GM03348 (cell line): ENCODE results near the gene BSG.
"Not testable (repeated sequence)": the region's sequence is repeated elsewhere in the genome, so short reads cannot be mapped to it uniquely, and the experiment has no call there.

Experiments used
- DNase-seq: peaks from one replicate; pipeline ENCODE4 v3.0.0; 2012; ENCODE audit warnings: low spot score

The BSG gene

GRCh38 chr19:572743-573518 is 535 bp downstream of the BSG start:
- DNase-seq: peak; percentile 83

- DNase-seq: no peak
Observed at GRCh38 chr19:573519-573825, 1.1 kb downstream of the BSG start.

- DNase-seq: peak; percentile 47
Observed at GRCh38 chr19:574658-575526, 2.5 kb downstream of the BSG start.

- DNase-seq: peak; percentile 52
Observed at GRCh38 chr19:575527-576506, 3.4 kb downstream of the BSG start.

GRCh38 chr19:576768-577438 is 4.5 kb downstream of the BSG start:
- DNase-seq: no peak

GRCh38 chr19:577439-578392 is 5.3 kb downstream of the BSG start:
- no peak for DNase-seq

GRCh38 chr19:579111-579841 is 6.9 kb downstream of the BSG start:
- DNase-seq: no peak

GRCh38 chr19:579842-580155 is 7.4 kb downstream of the BSG start:
- no peak for DNase-seq

GRCh38 chr19:580274-580835 is 8.0 kb downstream of the BSG start:
- DNase-seq: no peak

- no peak for DNase-seq
Observed at GRCh38 chr19:581399-582111, 9.2 kb downstream of the BSG start.

GRCh38 chr19:582497-583197 is 10.3 kb downstream of the BSG start:
- no peak for DNase-seq

- no peak for DNase-seq
Observed at GRCh38 chr19:583198-583967, 11.0 kb downstream of the BSG start.

GRCh38 chr19:583968-584239 is 11.5 kb downstream of the BSG start:
- no peak for DNase-seq

GRCh38 chr19:584240-585001 is 12.0 kb downstream of the BSG start:
- peak; percentile 83 for DNase-seq

GRCh38 chr19:585146-585545 is 12.8 kb downstream of the BSG start:
- not testable (repeated sequence) for DNase-seq

GRCh38 chr19:585551-586110 is 13.2 kb downstream of the BSG start:
- DNase-seq: no peak
